Panc1 (cell line): ENCODE results near the gene ICE2.

Experiments
- CTCF ChIP-seq: fragments of 450-650 bp; IDR thresholded peaks from 2 replicates; pipeline ENCODE4 v1.5.1; 2017; ENCODE audit warnings: mild to moderate bottlenecking
- POLR2AphosphoS5 ChIP-seq: IDR thresholded peaks from 2 replicates; pipeline ENCODE4 v1.6.1; 2012; ENCODE audit warnings: mild to moderate bottlenecking, low read depth, low read length, moderate library complexity
- SIN3A ChIP-seq: IDR thresholded peaks from 2 replicates; pipeline ENCODE4 v1.6.1; 2012; ENCODE audit warnings: low read depth, mild to moderate bottlenecking, low read length, moderate library complexity, borderline replicate concordance; ENCODE audit not compliant: insufficient read depth
- TCF7L2 ChIP-seq: IDR thresholded peaks from 2 replicates; pipeline ENCODE4 v1.6.1; 2011; ENCODE audit warnings: mild to moderate bottlenecking, low read depth, low read length, inconsistent platforms
- TF ChIP-seq, protein P1 (sequence below), 2 experiments: IDR thresholded peaks; 2 replicates each; pipeline ENCODE4 v1.6.1; 2011 to 2012; ENCODE audit warnings: low read depth in 2 of 2, control low read depth in 1 of 2, low read length in 1 of 2, mild to moderate bottlenecking in 1 of 2, moderate library complexity in 1 of 2; ENCODE audit not compliant: insufficient read depth in 1 of 2

GRCh38 chr15:60400944-60401343 lies 78.0 kb downstream of the ICE2 start:
- no peak for TF ChIP-seq CTCF
- no peak for TF ChIP-seq SIN3A
- TF ChIP-seq TCF7L2: no peak
- TF ChIP-seq POLR2AphosphoS5: no peak
- TF ChIP-seq, protein P1, sequence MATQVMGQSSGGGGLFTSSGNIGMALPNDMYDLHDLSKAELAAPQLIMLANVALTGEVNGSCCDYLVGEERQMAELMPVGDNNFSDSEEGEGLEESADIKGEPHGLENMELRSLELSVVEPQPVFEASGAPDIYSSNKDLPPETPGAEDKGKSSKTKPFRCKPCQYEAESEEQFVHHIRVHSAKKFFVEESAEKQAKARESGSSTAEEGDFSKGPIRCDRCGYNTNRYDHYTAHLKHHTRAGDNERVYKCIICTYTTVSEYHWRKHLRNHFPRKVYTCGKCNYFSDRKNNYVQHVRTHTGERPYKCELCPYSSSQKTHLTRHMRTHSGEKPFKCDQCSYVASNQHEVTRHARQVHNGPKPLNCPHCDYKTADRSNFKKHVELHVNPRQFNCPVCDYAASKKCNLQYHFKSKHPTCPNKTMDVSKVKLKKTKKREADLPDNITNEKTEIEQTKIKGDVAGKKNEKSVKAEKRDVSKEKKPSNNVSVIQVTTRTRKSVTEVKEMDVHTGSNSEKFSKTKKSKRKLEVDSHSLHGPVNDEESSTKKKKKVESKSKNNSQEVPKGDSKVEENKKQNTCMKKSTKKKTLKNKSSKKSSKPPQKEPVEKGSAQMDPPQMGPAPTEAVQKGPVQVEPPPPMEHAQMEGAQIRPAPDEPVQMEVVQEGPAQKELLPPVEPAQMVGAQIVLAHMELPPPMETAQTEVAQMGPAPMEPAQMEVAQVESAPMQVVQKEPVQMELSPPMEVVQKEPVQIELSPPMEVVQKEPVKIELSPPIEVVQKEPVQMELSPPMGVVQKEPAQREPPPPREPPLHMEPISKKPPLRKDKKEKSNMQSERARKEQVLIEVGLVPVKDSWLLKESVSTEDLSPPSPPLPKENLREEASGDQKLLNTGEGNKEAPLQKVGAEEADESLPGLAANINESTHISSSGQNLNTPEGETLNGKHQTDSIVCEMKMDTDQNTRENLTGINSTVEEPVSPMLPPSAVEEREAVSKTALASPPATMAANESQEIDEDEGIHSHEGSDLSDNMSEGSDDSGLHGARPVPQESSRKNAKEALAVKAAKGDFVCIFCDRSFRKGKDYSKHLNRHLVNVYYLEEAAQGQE (IDR thresholded peaks at IDR 0.05; ENCODE audit: insufficient read depth in 1 of 2, low read depth in 2 of 2, low read length in 1 of 2): no peak
